ENCODE data around the gene AAK1.
"Not testable (repeated sequence)": the region's sequence is repeated elsewhere in the genome, so short reads cannot be mapped to it uniquely, and the experiment has no call there.

DNA sequence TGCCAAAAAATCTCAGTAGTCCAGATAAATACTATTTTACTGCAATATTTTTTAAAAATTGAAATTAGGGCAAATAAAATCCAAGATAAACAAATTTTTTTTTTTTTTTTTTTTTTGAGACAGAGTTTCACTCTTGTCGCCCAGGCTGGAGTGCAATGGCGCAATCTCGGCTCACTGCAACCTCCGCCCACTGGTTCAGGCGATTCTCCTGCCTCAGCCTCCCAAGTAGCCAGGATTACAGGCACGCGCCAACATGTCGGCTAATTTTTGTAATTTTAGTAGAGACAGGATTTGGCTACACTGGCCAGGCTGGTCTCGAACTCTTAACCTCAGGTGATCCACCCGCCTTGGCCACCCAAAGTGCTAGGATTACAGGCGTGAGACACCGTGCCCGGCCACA, 68.2 kb downstream of the AAK1 start:
- TF ChIP-seq, protein P1, sequence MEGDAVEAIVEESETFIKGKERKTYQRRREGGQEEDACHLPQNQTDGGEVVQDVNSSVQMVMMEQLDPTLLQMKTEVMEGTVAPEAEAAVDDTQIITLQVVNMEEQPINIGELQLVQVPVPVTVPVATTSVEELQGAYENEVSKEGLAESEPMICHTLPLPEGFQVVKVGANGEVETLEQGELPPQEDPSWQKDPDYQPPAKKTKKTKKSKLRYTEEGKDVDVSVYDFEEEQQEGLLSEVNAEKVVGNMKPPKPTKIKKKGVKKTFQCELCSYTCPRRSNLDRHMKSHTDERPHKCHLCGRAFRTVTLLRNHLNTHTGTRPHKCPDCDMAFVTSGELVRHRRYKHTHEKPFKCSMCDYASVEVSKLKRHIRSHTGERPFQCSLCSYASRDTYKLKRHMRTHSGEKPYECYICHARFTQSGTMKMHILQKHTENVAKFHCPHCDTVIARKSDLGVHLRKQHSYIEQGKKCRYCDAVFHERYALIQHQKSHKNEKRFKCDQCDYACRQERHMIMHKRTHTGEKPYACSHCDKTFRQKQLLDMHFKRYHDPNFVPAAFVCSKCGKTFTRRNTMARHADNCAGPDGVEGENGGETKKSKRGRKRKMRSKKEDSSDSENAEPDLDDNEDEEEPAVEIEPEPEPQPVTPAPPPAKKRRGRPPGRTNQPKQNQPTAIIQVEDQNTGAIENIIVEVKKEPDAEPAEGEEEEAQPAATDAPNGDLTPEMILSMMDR (IDR thresholded peaks at IDR 0.05; ENCODE audit: low read depth, low read length): not testable (repeated sequence)
- TF ChIP-seq EZH2phosphoT487 (IDR thresholded peaks at IDR 0.05; ENCODE audit: low read depth): not testable (repeated sequence)

All from OCI-LY3 (cell line).